Measurements from ENCODE around the gene GYG2.
"Not testable (repeated sequence)": the region's sequence is repeated elsewhere in the genome, so short reads cannot be mapped to it uniquely, and the experiment has no call there.

GYG2 gene

DNA sequence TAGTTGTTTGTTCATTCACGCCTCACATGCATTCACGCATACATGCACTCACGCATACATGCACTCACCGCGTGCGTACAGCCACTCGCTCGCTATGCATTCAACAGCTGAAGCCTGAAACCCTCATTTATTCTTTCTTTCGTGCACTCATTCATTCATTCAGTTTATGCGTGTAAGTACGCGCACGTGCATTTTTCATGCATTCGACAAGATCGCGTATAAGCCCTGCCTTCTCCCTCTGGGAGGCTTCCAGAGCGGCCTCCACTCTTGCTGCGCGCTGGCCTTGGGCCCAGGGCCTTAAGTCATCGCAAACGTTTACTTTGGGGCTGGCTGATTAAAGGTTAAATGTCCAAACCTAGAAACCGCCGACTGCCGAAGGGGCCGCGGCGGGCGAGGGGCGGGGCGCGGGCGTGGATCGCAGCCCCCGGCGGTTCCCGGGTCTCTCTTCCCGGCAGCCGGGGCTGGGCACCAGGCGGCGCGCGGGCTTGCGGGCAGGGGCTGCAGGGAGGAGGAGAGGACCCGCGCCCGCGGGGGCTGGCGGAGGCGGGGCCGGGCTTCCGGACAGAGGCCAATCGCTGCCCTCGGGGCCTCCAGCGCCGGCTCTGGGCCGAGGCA is at the start of gene GYG2:
Gene GYG2, plus strand, starts transcription at position 587 of the 615 bp plus-strand sequence. CDS start 1,259 bp downstream, outside the sequence.
- no peak for DNase-seq

GRCh38 chrX:2780472-2781225 is 48.1 kb upstream of the GYG2 start:
- DNase-seq = not testable (repeated sequence)

- DNase-seq = no peak
Measured at GRCh38 chrX:2781226-2781571, 47.5 kb upstream of the GYG2 start.

DNA sequence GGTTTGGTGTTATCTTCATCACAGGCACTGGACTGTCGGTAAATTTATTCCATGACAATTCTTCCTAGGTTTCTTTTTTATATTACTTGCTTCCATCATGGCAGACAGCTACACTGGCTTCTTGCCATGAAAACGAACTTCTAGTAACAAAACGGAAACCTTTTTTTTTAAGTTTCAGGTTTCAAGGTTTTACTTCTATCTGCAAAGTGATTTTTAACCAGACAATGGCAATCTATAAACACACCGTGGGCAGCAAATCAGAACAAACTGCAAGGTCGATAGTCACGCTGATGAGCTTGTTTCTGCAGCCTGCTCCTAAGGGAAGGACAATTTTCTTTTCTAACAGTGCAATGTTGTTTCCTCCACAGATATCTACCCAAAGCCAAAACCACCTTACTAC is 47.0 kb upstream of the GYG2 start:
- DNase-seq = no peak

DNA sequence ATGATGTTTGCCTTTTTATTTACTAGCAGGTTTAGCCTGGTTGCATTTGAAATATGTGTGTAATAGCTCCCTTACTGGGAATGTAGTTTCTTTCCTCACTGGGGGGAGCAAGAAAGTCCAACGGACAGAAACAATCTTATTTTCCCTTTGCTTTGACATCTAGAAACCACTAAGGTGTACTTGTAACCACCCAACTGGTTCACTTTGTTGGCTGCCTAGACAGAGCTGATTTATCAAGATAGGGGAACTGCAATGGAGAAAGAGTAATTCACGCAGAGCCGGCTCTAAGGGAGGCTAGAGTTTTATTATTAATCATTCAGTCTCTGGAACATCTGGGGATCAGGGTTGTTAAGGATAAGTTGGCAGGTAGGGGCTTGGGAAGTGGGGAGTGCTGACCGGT is 46.6 kb upstream of the GYG2 start:
- no peak for DNase-seq

DNA sequence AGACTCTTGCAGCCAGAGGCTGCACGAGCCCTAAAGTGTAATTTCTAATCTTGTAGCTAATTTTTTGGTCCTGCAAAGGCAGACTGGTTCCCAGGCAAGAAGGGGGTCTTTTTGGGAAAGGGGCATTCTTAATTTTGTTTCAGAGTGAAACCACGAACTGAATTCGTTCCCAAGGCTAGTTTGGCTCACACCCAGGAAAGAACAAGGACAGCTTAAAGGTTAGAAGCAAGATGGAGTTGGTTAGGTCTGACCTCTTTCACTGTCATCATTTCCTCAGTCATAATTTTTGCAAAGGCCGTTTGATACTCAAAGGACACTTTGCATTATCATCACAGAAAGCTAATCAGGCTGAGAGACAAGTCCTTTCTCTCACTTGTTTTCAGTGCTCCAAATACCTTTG is 46.0 kb upstream of the GYG2 start:
- DNase-seq = no peak

DNA sequence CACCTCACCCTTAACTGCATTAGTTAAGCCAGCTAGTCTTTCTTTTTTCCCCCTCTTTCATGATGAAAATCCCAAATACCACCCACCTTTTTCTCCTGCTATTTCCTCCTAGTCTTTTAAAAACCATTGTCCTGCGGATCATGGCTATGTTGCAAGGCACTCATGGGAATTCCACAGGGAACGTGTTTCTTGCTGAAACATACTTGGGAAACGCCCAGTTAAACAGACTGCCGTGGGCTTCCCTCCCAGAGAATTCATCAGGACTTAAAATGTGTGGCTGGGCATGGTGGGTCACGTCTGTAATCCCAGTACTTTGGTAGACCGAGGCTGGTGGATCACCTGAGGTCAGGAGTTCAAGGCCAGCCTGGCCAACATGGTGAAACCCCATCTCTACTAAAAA is 44.7 kb upstream of the GYG2 start:
- DNase-seq = no peak

GRCh38 chrX:2785538-2785937 is 43.2 kb upstream of the GYG2 start:
- DNase-seq = no peak

DNA sequence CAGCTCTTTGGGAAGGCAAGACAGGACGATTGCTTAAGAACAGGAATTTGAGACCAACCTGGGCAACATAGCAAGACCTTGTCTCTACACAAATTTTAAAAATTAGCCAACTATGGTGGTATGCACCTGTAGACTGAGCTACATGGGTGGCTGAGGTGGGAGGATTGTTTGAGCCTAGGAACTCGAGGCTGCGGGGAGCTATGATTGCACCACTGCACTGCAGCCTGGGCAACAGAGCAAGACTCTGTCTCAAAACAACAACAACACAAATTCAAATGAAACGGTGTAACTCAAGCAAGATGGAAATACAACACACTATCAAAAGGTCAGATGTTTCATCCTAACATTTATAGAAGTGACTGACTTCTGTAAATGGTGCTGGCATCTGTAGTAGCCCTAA is 39.8 kb upstream of the GYG2 start:
- no peak for DNase-seq

DNA sequence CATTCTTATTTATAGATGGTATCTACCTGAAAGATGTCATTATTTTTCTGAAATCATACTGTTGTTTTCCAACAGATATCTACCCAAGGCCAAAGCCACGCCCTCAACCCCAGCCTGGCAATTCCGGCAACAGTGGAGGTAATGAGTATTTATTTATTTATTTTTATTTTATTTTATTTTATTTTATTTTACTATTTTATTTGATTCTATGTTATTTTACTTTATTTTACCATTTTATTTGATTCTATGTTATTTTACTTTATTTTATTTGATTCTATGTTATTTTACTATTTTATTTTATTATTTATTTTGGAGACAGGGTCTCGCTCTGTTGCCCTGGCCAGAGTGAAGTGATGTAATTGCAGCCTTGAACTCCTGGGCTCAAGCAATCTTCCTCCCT is 39.2 kb upstream of the GYG2 start:
- DNase-seq = no peak

GRCh38 chrX:2793752-2794151 is 35.0 kb upstream of the GYG2 start:
- DNase-seq = no peak

DNA sequence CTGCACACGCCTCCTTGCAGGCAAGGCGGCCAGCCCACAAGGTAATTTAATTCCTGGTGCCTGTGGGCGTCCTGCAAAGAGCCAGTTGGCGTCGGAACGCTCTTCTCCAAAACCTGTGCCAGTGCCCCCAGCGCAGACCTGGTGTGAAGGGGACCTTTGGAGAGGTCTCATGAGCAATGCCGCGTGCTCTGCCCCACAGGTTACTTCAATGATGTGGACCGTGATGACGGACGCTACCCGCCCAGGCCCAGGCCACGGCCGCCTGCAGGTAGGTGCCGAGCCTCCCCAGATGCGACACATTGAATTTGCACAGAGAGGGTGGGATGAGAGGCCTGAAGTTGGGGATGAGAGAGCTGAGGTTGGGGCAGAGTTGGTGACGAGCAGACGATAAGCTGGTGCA is 34.4 kb upstream of the GYG2 start:
- no peak for DNase-seq

GRCh38 chrX:2796808-2797207 is 31.9 kb upstream of the GYG2 start:
- not testable (repeated sequence) for DNase-seq

GRCh38 chrX:2799369-2799768 is 29.4 kb upstream of the GYG2 start:
- no peak for DNase-seq

GRCh38 chrX:2799980-2800379 is 28.8 kb upstream of the GYG2 start:
- DNase-seq = not testable (repeated sequence)

GRCh38 chrX:2801223-2801622 is 27.5 kb upstream of the GYG2 start:
- no peak for DNase-seq

DNA sequence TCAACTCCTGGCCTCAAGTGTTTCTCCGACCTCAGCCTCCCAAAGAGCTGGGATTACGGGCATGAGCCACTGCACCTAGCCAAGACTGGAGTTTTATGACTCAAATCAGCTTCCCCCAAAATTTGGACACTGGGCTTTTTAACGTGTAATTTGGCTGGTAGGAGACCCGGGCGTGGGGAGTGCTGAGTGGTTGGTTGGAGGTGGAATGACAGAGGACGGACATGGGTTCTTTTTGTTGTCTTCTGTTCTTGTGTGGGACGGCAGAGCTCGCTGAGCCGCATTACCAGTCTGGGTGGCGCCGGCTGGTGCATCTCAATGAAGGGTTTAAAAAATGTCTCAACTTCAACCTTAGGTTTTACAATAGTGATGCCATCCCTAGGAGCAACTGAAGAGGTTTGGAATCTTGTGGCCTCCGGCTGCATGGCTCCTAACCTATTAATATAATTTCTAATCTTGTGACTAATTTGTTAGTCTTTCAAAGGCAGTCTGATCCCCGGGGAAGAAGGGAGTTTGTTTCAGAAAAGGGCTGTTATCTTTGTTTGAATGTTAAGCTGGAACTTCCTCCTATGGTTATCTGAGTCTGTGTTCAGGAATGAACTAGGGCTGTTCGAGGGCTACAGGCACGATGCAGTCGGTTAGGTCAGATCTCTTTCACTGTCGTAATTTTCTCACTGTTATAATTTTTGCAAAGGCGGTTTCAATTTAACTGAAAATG is 26.2 kb upstream of the GYG2 start:
- DNase-seq = not testable (repeated sequence)

GRCh38 chrX:2803486-2803885 is 25.2 kb upstream of the GYG2 start:
- DNase-seq = not testable (repeated sequence)

- DNase-seq = not testable (repeated sequence)
Measured at GRCh38 chrX:2804106-2804843, 24.5 kb upstream of the GYG2 start.

- not testable (repeated sequence) for DNase-seq
Measured at GRCh38 chrX:2804858-2805257, 23.9 kb upstream of the GYG2 start.

- no peak for DNase-seq
Measured at GRCh38 chrX:2811271-2811670, 17.5 kb upstream of the GYG2 start.

- DNase-seq = peak; percentile 45
Measured at GRCh38 chrX:2812161-2812907, 16.4 kb upstream of the GYG2 start.

- DNase-seq = no peak
Measured at GRCh38 chrX:2817036-2817435, 11.7 kb upstream of the GYG2 start.

Data from midbrain (tissue), 1 donor.